CD14-positive monocyte (primary cell): ENCODE data around the gene RHEB. TPM values are rescaled to one million over a fixed set of nuclear protein-coding genes. Genes with fewer than 3 reads are reported as not detected.

Source experiments
- DNase-seq, 3 donors: peaks; one replicate each; pipeline ENCODE4 v3.0.0-alpha.2; 2011 to 2022
- H2AFZ ChIP-seq: 2 replicates; pipeline ENCODE4 v1.6.0; 2012; ENCODE audit warnings: mild to moderate bottlenecking, low read depth, low read length, inconsistent platforms; ENCODE audit not compliant: insufficient read depth, poor library complexity, severe bottlenecking
- H3K27ac ChIP-seq, 2 donors: 1 replicate in 1 of 2; 2 replicates in 1 of 2; pipeline ENCODE4 v1.5.1; 2012 to 2013; ENCODE audit warnings: low read length in 2 of 2, control low read depth in 1 of 2, inconsistent platforms in 1 of 2, low read depth in 1 of 2, mild to moderate bottlenecking in 1 of 2
- H3K27me3 ChIP-seq, 2 donors: one replicate each; pipeline versions ENCODE4 v1.6.0 to v1.6.1; 2011 to 2013; ENCODE audit warnings: low read length in 2 of 2; ENCODE audit not compliant: control insufficient read depth in 2 of 2, insufficient read depth in 2 of 2
- H3K36me3 ChIP-seq, 2 donors: replicated peaks in 1 of 2; 1 replicate in 1 of 2; 2 replicates in 1 of 2; pipeline versions ENCODE4 v1.5.1 to v1.6.1; 2012 to 2013; ENCODE audit warnings: low read length in 2 of 2, control low read depth in 1 of 2, inconsistent platforms in 1 of 2, mild to moderate bottlenecking in 1 of 2; ENCODE audit not compliant: insufficient read depth in 2 of 2, control insufficient read depth in 1 of 2
- H3K4me1 ChIP-seq, 2 donors: 1 replicate in 1 of 2; 2 replicates in 1 of 2; pipeline versions ENCODE4 v1.5.1 to v1.6.1; 2012 to 2013; ENCODE audit warnings: low read length in 2 of 2, control low read depth in 1 of 2, inconsistent platforms in 1 of 2, mild to moderate bottlenecking in 1 of 2, moderate library complexity in 1 of 2; ENCODE audit not compliant: insufficient read depth in 2 of 2, control insufficient read depth in 1 of 2
- H3K4me2 ChIP-seq: replicated peaks from 2 replicates; pipeline ENCODE3; 2012; ENCODE audit warnings: low read length, moderate library complexity, mild to moderate bottlenecking; ENCODE audit not compliant: poor library complexity, severe bottlenecking; ENCODE audit errors: extremely low read depth
- H3K4me3 ChIP-seq, 3 experiments: fragments of 200-600 bp in 1 of 3; sonication (generic) in 1 of 3; replicated peaks in 1 of 3; 1 replicate in 2 of 3; 2 replicates in 1 of 3; pipeline ENCODE4 v1.5.1; 2011 to 2013; ENCODE audit warnings: low read length in 3 of 3, mild to moderate bottlenecking in 3 of 3, control low read depth in 2 of 3, low read depth in 2 of 3, inconsistent platforms in 1 of 3, moderate library complexity in 1 of 3
- H3K79me2 ChIP-seq: 2 replicates; pipeline ENCODE4 v1.6.0; 2012; ENCODE audit warnings: mild to moderate bottlenecking, control low read depth, inconsistent platforms, low read length, moderate library complexity; ENCODE audit not compliant: insufficient read depth
- H3K9ac ChIP-seq: 2 replicates; pipeline ENCODE4 v1.6.0; 2017; ENCODE audit warnings: low read length, mild to moderate bottlenecking; ENCODE audit not compliant: insufficient read depth, poor library complexity, severe bottlenecking
- H3K9me3 ChIP-seq, 2 donors: replicated peaks in 1 of 2; 1 replicate in 1 of 2; 2 replicates in 1 of 2; pipeline versions ENCODE4 v1.5.1 to v1.6.1; 2012 to 2013; ENCODE audit warnings: low read length in 2 of 2, control low read depth in 1 of 2; ENCODE audit not compliant: control insufficient read depth in 1 of 2, insufficient read depth in 1 of 2
- H4K20me1 ChIP-seq: 2 replicates; pipeline ENCODE4 v1.6.0; 2012; ENCODE audit warnings: mild to moderate bottlenecking, low read length, control low read depth, moderate library complexity; ENCODE audit not compliant: insufficient read depth
- H3K27ac Mint-ChIP-seq, 7 donors: one replicate each; pipeline ENCODE4 v1.8.0; 2020; ENCODE audit warnings: mild to moderate bottlenecking in 7 of 7, mixed read lengths in 7 of 7, moderate library complexity in 6 of 7, inconsistent platforms in 2 of 7
- H3K27me3 Mint-ChIP-seq, 3 donors: one replicate each; pipeline ENCODE4 v1.8.0; 2021 to 2022; ENCODE audit warnings: low read depth in 3 of 3, mild to moderate bottlenecking in 3 of 3, mixed read lengths in 3 of 3, moderate library complexity in 3 of 3, inconsistent platforms in 1 of 3
- H3K36me3 Mint-ChIP-seq, 2 donors: one replicate each; pipeline ENCODE4 v1.8.0; 2020; ENCODE audit warnings: mixed read lengths in 2 of 2, inconsistent platforms in 1 of 2, mild to moderate bottlenecking in 1 of 2
- H3K4me1 Mint-ChIP-seq: one replicate; pipeline ENCODE4 v1.8.0; 2020; ENCODE audit warnings: mild to moderate bottlenecking, mixed read lengths
- H3K4me3 Mint-ChIP-seq, 2 donors: one replicate each; pipeline ENCODE4 v1.8.0; 2020; ENCODE audit warnings: mild to moderate bottlenecking in 2 of 2, mixed read lengths in 2 of 2, moderate library complexity in 1 of 2
- H3K9me3 Mint-ChIP-seq, 7 donors: one replicate each; pipeline ENCODE4 v1.8.0; 2020 to 2022; ENCODE audit warnings: mixed read lengths in 7 of 7, mild to moderate bottlenecking in 6 of 7, moderate library complexity in 6 of 7, inconsistent platforms in 2 of 7
- CTCF ChIP-seq: fragments of 200-600 bp; IDR thresholded peaks from one replicate; pipeline ENCODE4 v1.8.0; 2022; ENCODE audit warnings: antibody characterized with exemption, mild to moderate bottlenecking
- WGBS: methylation state at CpG from one replicate; pipeline ENCODE4 v1.1.5; 2013; ENCODE audit warnings: missing lambda C conversion rate; ENCODE audit not compliant: insufficient coverage; 5-methylcytosine and 5-hydroxymethylcytosine counted together
- intact Hi-C, 2 donors: fragments of 100-400 bp; cut with micrococcal nuclease; formaldehyde crosslinking; loops; one replicate each; pipeline versions ENCODE4 v1.15.0 to v1.15.1; 2023
- polyA plus RNA-seq, 3 donors: library from polyadenylated mRNA; depleted of rRNA in 1 of 3; unstranded in 2 of 3; stranded (reverse) in 1 of 3; fragments of 300-500 nt in 2 of 3; fragments of >200 nt in 1 of 3; fragmentation: Illumina TruSeq in 2 of 3; gene quantifications; 1 replicate in 2 of 3; 2 replicates in 1 of 3; pipeline ENCODE4 v1.2.3, GENCODE V29; 2012 to 2021

Gene RHEB
- polyA plus RNA-seq, 3 donors, result 20.4 to 96.1 (median 95.8) TPM

GRCh38 chr7:151491859-151492258 is 27.8 kb downstream of the RHEB start:
- H3K36me3 ChIP-seq, result peaks cover 36 to 41% of the 10 kb centered on the region in 2 donors
- no peaks in the 10 kb centered on the region for H3K27me3 Mint-ChIP-seq
- intact Hi-C loops, result loop anchor here in 1 of 2 donors (5.0 kb wide), 1 partner anchor 35 kb away; no protein-coding TSS in a partner anchor
- H3K9me3 ChIP-seq, result no peaks in the 10 kb centered on the region
- H3K9ac ChIP-seq, result no peak overlapping the region
- TF ChIP-seq CTCF, result no peak
- H3K9me3 Mint-ChIP-seq, result peaks cover 0 to 5% (median 0%) of the 10 kb centered on the region in 7 donors
- H3K4me2 ChIP-seq, result no peak overlapping the region
- peaks cover 38% of the 10 kb centered on the region in 2 donors for H3K36me3 Mint-ChIP-seq
- whole genome bisulfite sequencing, result no CpG with 5 or more reads among the region's 3 CpGs
- H3K4me1 Mint-ChIP-seq, result peaks cover 31% of the 10 kb centered on the region
- H3K27me3 ChIP-seq, result no peaks in the 10 kb centered on the region
- no peak overlapping the region for H3K4me3 ChIP-seq
- peak overlapping the region in 1 of 2 donors; percentile 29 for H3K27ac ChIP-seq
- peaks cover 100% of the 10 kb centered on the region for H3K79me2 ChIP-seq
- no peak overlapping the region for H2AFZ ChIP-seq
- H4K20me1 ChIP-seq, result peaks cover 83% of the 10 kb centered on the region
- H3K4me3 Mint-ChIP-seq, result no peak overlapping the region
- H3K4me1 ChIP-seq, result peaks cover 10 to 15% of the 10 kb centered on the region in 2 donors
- peak; percentile 29 to 61 (median 38) for DNase-seq
- peak overlapping the region in 1 of 7 donors; percentile 42 for H3K27ac Mint-ChIP-seq

GRCh38 chr7:151490456-151491105 is 29.1 kb downstream of the RHEB start:
- Histone ChIP-seq H3K27ac (peak overlapping the region in 1 of 2 donors; percentile 3), H3K27me3 (no peaks in the 10 kb centered on the region), H2AFZ (no peak overlapping the region), H3K4me2 (no peak overlapping the region), H3K9ac (no peak overlapping the region), H3K4me1 (peaks cover 18 to 28% of the 10 kb centered on the region in 2 donors), H3K4me3 (no peak overlapping the region), H4K20me1 (peaks cover 81% of the 10 kb centered on the region), H3K9me3 (no peaks in the 10 kb centered on the region), H3K79me2 (peaks cover 97% of the 10 kb centered on the region), H3K36me3 (peaks cover 43 to 54% of the 10 kb centered on the region in 2 donors)
- WGBS, result 100% methylated on average over 2 of the region's 4 CpGs
- Mint-ChIP-seq H3K4me1 (peaks cover 33% of the 10 kb centered on the region), H3K9me3 (peaks cover 0 to 5% (median 0%) of the 10 kb centered on the region in 7 donors), H3K4me3 (no peak overlapping the region), H3K36me3 (peaks cover 47 to 48% of the 10 kb centered on the region in 2 donors), H3K27ac (peak overlapping the region in 1 of 7 donors; percentile 6), H3K27me3 (no peaks in the 10 kb centered on the region)
- no peak for TF ChIP-seq CTCF
- no peak for DNase-seq
- intact Hi-C loops, result loop anchor here in 1 of 2 donors (5.0 kb wide), 1 partner anchor 37 kb away; no protein-coding TSS in a partner anchor
